ENCODE data around the gene KCNK1. TPM values are rescaled to one million over a fixed set of nuclear protein-coding genes. Genes with fewer than 3 reads are reported as not detected.

The KCNK1 gene
- total and polyA plus RNA-seq, 2 of the 4 experiments (the other 2 are of a cell fraction): 0.90 to 1.6 TPM

DNA sequence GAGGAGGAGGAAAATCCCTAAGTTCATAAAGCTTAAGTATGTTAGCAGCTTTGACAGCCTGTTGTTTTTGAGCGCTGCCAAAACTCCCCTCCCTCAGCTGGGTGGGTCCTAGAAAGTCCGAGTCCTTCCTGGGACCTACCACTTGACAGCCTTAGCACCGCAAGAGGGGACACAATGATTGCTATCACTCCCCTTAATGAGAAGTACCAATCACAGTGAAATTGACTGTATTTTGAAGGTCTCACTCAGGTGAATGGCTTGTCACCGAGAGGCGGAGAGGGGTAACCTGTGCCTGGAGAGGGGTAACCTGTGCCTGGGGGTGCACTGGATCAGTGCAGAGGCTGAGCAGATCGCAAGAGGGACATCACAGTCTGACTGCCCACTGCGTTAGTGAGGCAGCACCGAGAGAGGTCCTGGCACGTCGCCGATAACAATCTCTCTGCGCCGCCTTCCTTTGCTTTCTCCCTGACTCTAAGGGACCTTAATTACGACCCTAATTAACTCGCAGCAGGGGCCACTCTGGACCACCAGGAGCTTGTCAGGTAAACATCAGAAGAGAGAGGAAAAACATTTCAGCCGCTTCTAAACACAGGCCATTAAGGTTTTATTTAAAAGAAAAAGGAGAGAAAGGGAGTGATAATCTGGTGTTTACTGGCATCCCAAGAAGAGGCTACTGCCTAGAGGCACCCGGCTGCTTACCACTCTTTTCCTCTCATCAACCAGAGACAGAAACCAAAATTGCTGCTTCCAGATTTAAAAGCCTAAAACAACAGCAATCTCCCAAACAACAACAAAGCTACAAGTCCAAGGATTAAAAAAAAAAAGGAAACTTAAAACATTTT is 25.7 kb upstream of the KCNK1 start:
- no peak overlapping the region for H3K56ac ChIP-seq (ENCODE audit: extremely low read depth, insufficient read depth, low read length)
- no peak overlapping the region for H3K14ac ChIP-seq (replicated peaks; ENCODE audit: low read depth, low read length)
- ATAC-seq (ENCODE audit: low read depth) (no peak), DNase-seq (no peak)
- CTCF ChIA-PET: no interaction called here
- POLR2A ChIA-PET (ENCODE audit: unreplicated experiment): no interaction called here
- dilution Hi-C loops (cut with HindIII; ENCODE audit: low sequenced_read_pairs, unreplicated experiment): no loop called here
- no peaks in the 10 kb centered on the region for H3K36me3 ChIP-seq (ENCODE audit: control insufficient read depth, insufficient read depth, low read length)
- H2AK5ac ChIP-seq (ENCODE audit: low read depth, low read length): no peak overlapping the region
- no peaks in the 10 kb centered on the region for H3K27me3 ChIP-seq (ENCODE audit: control insufficient read depth, insufficient read depth, low read length)
- H2BK5ac ChIP-seq (ENCODE audit: low read depth, low read length, poor library complexity, severe bottlenecking): no peak overlapping the region
- H4K5ac ChIP-seq (ENCODE audit: low read depth, low read length): no peak overlapping the region
- in situ Hi-C loops (cut with MboI; ENCODE audit: low sequenced_read_pairs): no loop called here
- no peaks in the 10 kb centered on the region for H3K4me1 ChIP-seq (ENCODE audit: control insufficient read depth, insufficient read depth, low read length)
- no peak overlapping the region for H3K18ac ChIP-seq (ENCODE audit: low read depth, low read length)
- H3K4me2 ChIP-seq (ENCODE audit: low read depth, low read length): no peak overlapping the region; the same call in 1 of the 2 replicates
- BruUV-seq (replicated peaks): no TSS peak
- intact Hi-C loops (cut with micrococcal nuclease): no loop called here
- H2BK20ac ChIP-seq (ENCODE audit: low read depth, low read length): no peak overlapping the region
- no peak overlapping the region for H3K4ac ChIP-seq (ENCODE audit: low read depth, low read length)
- H2BK120ac ChIP-seq (ENCODE audit: low read depth, low read length): no peak overlapping the region
- no peak overlapping the region for H4K8ac ChIP-seq (ENCODE audit: low read depth in 2 of 2, low read length in 2 of 2)
- no peaks in the 10 kb centered on the region for H3K79me1 ChIP-seq (ENCODE audit: low read depth in 1 of 2, low read length in 2 of 2)
- H4K20me1 ChIP-seq (ENCODE audit: insufficient read depth, low read length): no peaks in the 10 kb centered on the region
- H3K9me1 ChIP-seq (ENCODE audit: insufficient read depth, low read length): no peaks in the 10 kb centered on the region
- H3K9me3 ChIP-seq (ENCODE audit: control insufficient read depth, insufficient read depth, low read length): peaks cover 6% of the 10 kb centered on the region; the same call in 1 of the 2 replicates
- no peak overlapping the region for H2AK9ac ChIP-seq (replicated peaks; ENCODE audit: low read depth, low read length, poor library complexity)
- no peak overlapping the region for H2BK15ac ChIP-seq (ENCODE audit: low read depth, low read length)
- H3K9ac ChIP-seq (ENCODE audit: low read depth, low read length): no peak overlapping the region
- WGBS, 2 experiments (ENCODE audit: extremely low coverage in 2 of 2, insufficient read length in 1 of 2): no CpG with 5 or more reads among the region's 17 CpGs
- no peak overlapping the region for H3K4me3 ChIP-seq (ENCODE audit: insufficient read depth, low read depth, low read length)
- H4K91ac ChIP-seq (ENCODE audit: insufficient read depth, low read depth, low read length): no peak overlapping the region
- no peak overlapping the region for H3K23ac ChIP-seq (ENCODE audit: low read depth, low read length)
- H3K27ac ChIP-seq (ENCODE audit: insufficient read depth, low read length): no peak overlapping the region
- peak overlapping the region; percentile 46 for H2AFZ ChIP-seq (replicated peaks; ENCODE audit: low read length, poor library complexity)
- no peak for TF ChIP-seq MXI1 (IDR thresholded peaks at IDR 0.05; ENCODE audit: borderline replicate concordance, low read depth, low read length)
- TF ChIP-seq, protein P1, sequence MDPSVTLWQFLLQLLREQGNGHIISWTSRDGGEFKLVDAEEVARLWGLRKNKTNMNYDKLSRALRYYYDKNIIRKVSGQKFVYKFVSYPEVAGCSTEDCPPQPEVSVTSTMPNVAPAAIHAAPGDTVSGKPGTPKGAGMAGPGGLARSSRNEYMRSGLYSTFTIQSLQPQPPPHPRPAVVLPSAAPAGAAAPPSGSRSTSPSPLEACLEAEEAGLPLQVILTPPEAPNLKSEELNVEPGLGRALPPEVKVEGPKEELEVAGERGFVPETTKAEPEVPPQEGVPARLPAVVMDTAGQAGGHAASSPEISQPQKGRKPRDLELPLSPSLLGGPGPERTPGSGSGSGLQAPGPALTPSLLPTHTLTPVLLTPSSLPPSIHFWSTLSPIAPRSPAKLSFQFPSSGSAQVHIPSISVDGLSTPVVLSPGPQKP (IDR thresholded peaks at IDR 0.05; ENCODE audit: borderline replicate concordance, low read depth, low read length): no peak
- TF ChIP-seq RFX5 (IDR thresholded peaks at IDR 0.05; ENCODE audit: low read depth, low read length): no peak
- TF ChIP-seq FOS (IDR thresholded peaks at IDR 0.05; ENCODE audit: low read depth, low read length): no peak
- no peak for TF ChIP-seq RCOR1 (IDR thresholded peaks at IDR 0.05; ENCODE audit: insufficient replicate concordance, low read length)
- no peak for TF ChIP-seq MAFK (IDR thresholded peaks at IDR 0.05; ENCODE audit: low read depth, low read length)
- no peak for TF ChIP-seq MAZ (IDR thresholded peaks at IDR 0.05; ENCODE audit: borderline replicate concordance, low read depth, low read length)
- TF ChIP-seq, protein P2, sequence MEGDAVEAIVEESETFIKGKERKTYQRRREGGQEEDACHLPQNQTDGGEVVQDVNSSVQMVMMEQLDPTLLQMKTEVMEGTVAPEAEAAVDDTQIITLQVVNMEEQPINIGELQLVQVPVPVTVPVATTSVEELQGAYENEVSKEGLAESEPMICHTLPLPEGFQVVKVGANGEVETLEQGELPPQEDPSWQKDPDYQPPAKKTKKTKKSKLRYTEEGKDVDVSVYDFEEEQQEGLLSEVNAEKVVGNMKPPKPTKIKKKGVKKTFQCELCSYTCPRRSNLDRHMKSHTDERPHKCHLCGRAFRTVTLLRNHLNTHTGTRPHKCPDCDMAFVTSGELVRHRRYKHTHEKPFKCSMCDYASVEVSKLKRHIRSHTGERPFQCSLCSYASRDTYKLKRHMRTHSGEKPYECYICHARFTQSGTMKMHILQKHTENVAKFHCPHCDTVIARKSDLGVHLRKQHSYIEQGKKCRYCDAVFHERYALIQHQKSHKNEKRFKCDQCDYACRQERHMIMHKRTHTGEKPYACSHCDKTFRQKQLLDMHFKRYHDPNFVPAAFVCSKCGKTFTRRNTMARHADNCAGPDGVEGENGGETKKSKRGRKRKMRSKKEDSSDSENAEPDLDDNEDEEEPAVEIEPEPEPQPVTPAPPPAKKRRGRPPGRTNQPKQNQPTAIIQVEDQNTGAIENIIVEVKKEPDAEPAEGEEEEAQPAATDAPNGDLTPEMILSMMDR (conservative IDR thresholded peaks at IDR 0.05; ENCODE audit: low read depth, low read length): no peak
- no peak for TF ChIP-seq POLR2A (IDR thresholded peaks at IDR 0.05; ENCODE audit: low read depth, low read length)
- TF ChIP-seq RAD21 (IDR thresholded peaks at IDR 0.05; ENCODE audit: low read length): no peak
- TF ChIP-seq CHD1 (IDR thresholded peaks at IDR 0.05; ENCODE audit: low read depth, low read length): no peak
- TF ChIP-seq CEBPB (IDR thresholded peaks at IDR 0.05; ENCODE audit: low read depth, low read length): no peak
- TF ChIP-seq SMC3 (IDR thresholded peaks at IDR 0.05; ENCODE audit: low read depth, low read length): no peak
- no peak for TF ChIP-seq NFE2L2 (IDR thresholded peaks at IDR 0.05; ENCODE audit: low read depth, low read length)
- TF ChIP-seq BHLHE40 (IDR thresholded peaks at IDR 0.05; ENCODE audit: low read depth, low read length): no peak

Data from IMR-90 (cell line).